GM19324 (cell line): ENCODE results near the gene WDR41.
"Not testable (repeated sequence)": the region's sequence is repeated elsewhere in the genome, so short reads cannot be mapped to it uniquely, and the experiment has no call there.

ENCODE experiments used
- ATAC-seq: cut with Tn5 transposase; IDR thresholded peaks from one replicate; pipeline ENCODE4 v1.9.1; 2021; ENCODE audit warnings: mild to moderate bottlenecking, moderate library complexity; ENCODE audit not compliant: unreplicated experiment, low FRiP score

Gene WDR41

GRCh38 chr5:77491783-77492652, at the start of gene WDR41:
Gene WDR41, minus strand, starts transcription at chr5:77492316. Its CDS starts 96 bp downstream, at chr5:77492220.
- peak; percentile 93 for ATAC-seq

- ATAC-seq: no peak
Measured at GRCh38 chr5:77531297-77531696, 39.2 kb upstream of the WDR41 start.

- ATAC-seq: no peak
Measured at GRCh38 chr5:77518304-77518703, 26.2 kb upstream of the WDR41 start.

- ATAC-seq: no peak
Measured at GRCh38 chr5:77514457-77514856, 22.3 kb upstream of the WDR41 start.

- no peak for ATAC-seq
Measured at GRCh38 chr5:77513321-77513720, 21.2 kb upstream of the WDR41 start.

GRCh38 chr5:77501132-77501531, 9.0 kb upstream of the WDR41 start:
- not testable (repeated sequence) for ATAC-seq

- ATAC-seq: no peak
Measured at GRCh38 chr5:77499973-77500372, 7.9 kb upstream of the WDR41 start.

- ATAC-seq: no peak
Measured at GRCh38 chr5:77499441-77499840, 7.3 kb upstream of the WDR41 start.

- ATAC-seq: no peak
Measured at GRCh38 chr5:77498952-77499351, 6.8 kb upstream of the WDR41 start.

- no peak for ATAC-seq
Measured at GRCh38 chr5:77494935-77495334, 2.8 kb upstream of the WDR41 start.

GRCh38 chr5:77492653-77493000, 511 bp upstream of the WDR41 start:
- ATAC-seq: peak; percentile 15

GRCh38 chr5:77490741-77491344, 1.3 kb downstream of the WDR41 start:
- not testable (repeated sequence) for ATAC-seq

GRCh38 chr5:77486344-77486962, 5.7 kb downstream of the WDR41 start:
- no peak for ATAC-seq

- no peak for ATAC-seq
Measured at GRCh38 chr5:77483682-77484081, 8.4 kb downstream of the WDR41 start.

- ATAC-seq: not testable (repeated sequence)
Measured at GRCh38 chr5:77475041-77475440, 17.1 kb downstream of the WDR41 start.

- not testable (repeated sequence) for ATAC-seq
Measured at GRCh38 chr5:77468875-77469274, 23.2 kb downstream of the WDR41 start.

GRCh38 chr5:77463905-77464304, 28.2 kb downstream of the WDR41 start:
- ATAC-seq: no peak

- ATAC-seq: no peak
Measured at GRCh38 chr5:77461287-77461686, 30.8 kb downstream of the WDR41 start.

GRCh38 chr5:77454123-77454522, 38.0 kb downstream of the WDR41 start:
- no peak for ATAC-seq

GRCh38 chr5:77452351-77452750, 39.8 kb downstream of the WDR41 start:
- no peak for ATAC-seq

GRCh38 chr5:77449981-77450380, 42.1 kb downstream of the WDR41 start:
- no peak for ATAC-seq

GRCh38 chr5:77449277-77449676, 42.8 kb downstream of the WDR41 start:
- no peak for ATAC-seq
